Activated CD8-positive, alpha-beta memory T cell treated with anti-CD3 and anti-CD28 coated beads, Interleukin-2, amount 10 ng/mL, durations not matched to agents 7 days and 5 days (primary cell): Measurements from ENCODE around the gene MED15. TPM values are rescaled to one million over a fixed set of nuclear protein-coding genes. Genes with fewer than 3 reads are reported as not detected.
A peak's percentile ranks its signal among the peaks of the same experiment; 100 is the strongest.

Experiments used
- ATAC-seq: fragments of 150-1000 bp; cut with Tn5 transposase; one replicate; pipeline ENCODE4 v1.10.0; 2021; ENCODE audit warnings: moderate library complexity
- CTCF ChIA-PET: fragments of 350-600 bp; sonication (Branson Sonifier 250); formaldehyde crosslinking; loops from one replicate; lab custom pipeline; 2021; ENCODE audit warnings: antibody characterized with exemption; lab: Charles Lee
- DNase-seq: peaks from one replicate; pipeline ENCODE4 v3.0.0-alpha.2; 2020
- H3K27ac Mint-ChIP-seq: one replicate; pipeline ENCODE4 v1.8.0; 2021; ENCODE audit warnings: mild to moderate bottlenecking, mixed read lengths
- H3K27me3 Mint-ChIP-seq: one replicate; pipeline ENCODE4 v1.8.0; 2021; ENCODE audit warnings: mixed read lengths
- H3K36me3 Mint-ChIP-seq: one replicate; pipeline ENCODE4 v1.8.0; 2021; ENCODE audit warnings: mild to moderate bottlenecking, mixed read lengths
- H3K4me1 Mint-ChIP-seq: one replicate; pipeline ENCODE4 v1.8.0; 2021; ENCODE audit warnings: mixed read lengths
- H3K4me3 Mint-ChIP-seq: one replicate; pipeline ENCODE4 v1.8.0; 2021; ENCODE audit warnings: mild to moderate bottlenecking, moderate library complexity, mixed read lengths
- H3K9me3 Mint-ChIP-seq: one replicate; pipeline ENCODE4 v1.8.0; 2022; ENCODE audit warnings: low read depth, mixed read lengths
- total RNA-seq, 2 experiments: library from RNA; stranded (reverse); gene quantifications; one replicate each; pipeline ENCODE4 v1.2.3, GENCODE V29; 2021

MED15 gene
- total RNA-seq, 2 experiments from 2014 or later, result 145 to 179 TPM

- Mint-ChIP-seq H3K27me3 (no peaks in the 10 kb centered on the region), H3K4me3 (no peak overlapping the region), H3K27ac (no peak overlapping the region), H3K36me3 (peaks cover 38% of the 10 kb centered on the region), H3K4me1 (peaks cover 8% of the 10 kb centered on the region), H3K9me3 (no peaks in the 10 kb centered on the region)
- DNase-seq (no peak), ATAC-seq (no peak)
- CTCF ChIA-PET, result interaction anchor here (1.4 kb wide), 1 partner anchor 25 kb away, joined by 3 read pairs; no protein-coding TSS in a partner anchor
These were observed 70.2 kb downstream of the MED15 start for GRCh38 chr22:20577549-20577975.

GRCh38 chr22:20578192-20578591 lies 70.8 kb downstream of the MED15 start:
- Mint-ChIP-seq H3K9me3 (no peaks in the 10 kb centered on the region), H3K4me3 (no peak overlapping the region), H3K36me3 (peaks cover 40% of the 10 kb centered on the region), H3K27ac (no peak overlapping the region), H3K4me1 (peaks cover 8% of the 10 kb centered on the region), H3K27me3 (no peaks in the 10 kb centered on the region)
- CTCF ChIA-PET, result interaction anchor here (1.4 kb wide), 1 partner anchor 26 kb away, joined by 3 read pairs; no protein-coding TSS in a partner anchor
- ATAC-seq, result no peak
- DNase-seq, result no peak

- DNase-seq (no peak), ATAC-seq (no peak)
- Mint-ChIP-seq H3K9me3 (no peaks in the 10 kb centered on the region), H3K4me1 (peaks cover 8% of the 10 kb centered on the region), H3K27me3 (no peaks in the 10 kb centered on the region), H3K36me3 (peaks cover 35% of the 10 kb centered on the region), H3K27ac (no peak overlapping the region), H3K4me3 (no peak overlapping the region)
- CTCF ChIA-PET, result no interaction called here
These were observed 71.3 kb downstream of the MED15 start for GRCh38 chr22:20578707-20579106.

- H3K9me3 Mint-ChIP-seq, result no peaks in the 10 kb centered on the region
- ATAC-seq, result no peak
- no peaks in the 10 kb centered on the region for H3K27me3 Mint-ChIP-seq
- no peak for DNase-seq
- CTCF ChIA-PET, result interaction anchor here (1.1 to 1.4 kb wide), 3 partner anchors 10 to 28 kb away, joined by 3 to 4 read pairs (median 3); no protein-coding TSS in a partner anchor
- H3K27ac Mint-ChIP-seq, result no peak overlapping the region
- no peak overlapping the region for H3K4me3 Mint-ChIP-seq
- peaks cover 27% of the 10 kb centered on the region for H3K36me3 Mint-ChIP-seq
- H3K4me1 Mint-ChIP-seq, result peaks cover 8% of the 10 kb centered on the region
These were observed 72.1 kb downstream of the MED15 start for GRCh38 chr22:20579273-20580120.

GRCh38 chr22:20580179-20580578 lies 72.8 kb downstream of the MED15 start:
- H3K4me3 Mint-ChIP-seq, result no peak overlapping the region
- no peak for DNase-seq
- H3K27me3 Mint-ChIP-seq, result no peaks in the 10 kb centered on the region
- peaks cover 8% of the 10 kb centered on the region for H3K4me1 Mint-ChIP-seq
- H3K9me3 Mint-ChIP-seq, result no peaks in the 10 kb centered on the region
- H3K36me3 Mint-ChIP-seq, result peaks cover 21% of the 10 kb centered on the region
- no peak for ATAC-seq
- CTCF ChIA-PET, result interaction anchor here (1.1 to 1.4 kb wide), 3 partner anchors 10 to 29 kb away, joined by 3 to 4 read pairs (median 3); no protein-coding TSS in a partner anchor
- no peak overlapping the region for H3K27ac Mint-ChIP-seq

GRCh38 chr22:20580611-20581502 lies 73.4 kb downstream of the MED15 start:
- Mint-ChIP-seq H3K27ac (peak overlapping the region; percentile 28), H3K36me3 (peaks cover 23% of the 10 kb centered on the region), H3K27me3 (no peaks in the 10 kb centered on the region), H3K9me3 (no peaks in the 10 kb centered on the region), H3K4me1 (peaks cover 6% of the 10 kb centered on the region), H3K4me3 (no peak overlapping the region)
- CTCF ChIA-PET, result interaction anchor here (1.4 kb wide), 1 partner anchor 29 kb away, joined by 3 read pairs; no protein-coding TSS in a partner anchor
- ATAC-seq (no peak), DNase-seq (no peak)

GRCh38 chr22:20581503-20582170 lies 74.2 kb downstream of the MED15 start:
- DNase-seq, result no peak
- H3K4me3 Mint-ChIP-seq, result no peak overlapping the region
- H3K27me3 Mint-ChIP-seq, result no peaks in the 10 kb centered on the region
- no peak for ATAC-seq
- CTCF ChIA-PET, result interaction anchor here (0.9 kb wide), 1 partner anchor 18 kb away, joined by 3 read pairs; no protein-coding TSS in a partner anchor
- no peaks in the 10 kb centered on the region for H3K9me3 Mint-ChIP-seq
- peaks cover 23% of the 10 kb centered on the region for H3K36me3 Mint-ChIP-seq
- peak overlapping the region; percentile 28 for H3K27ac Mint-ChIP-seq
- H3K4me1 Mint-ChIP-seq, result peaks cover 1% of the 10 kb centered on the region

GRCh38 chr22:20582171-20582511 lies 74.7 kb downstream of the MED15 start:
- H3K4me3 Mint-ChIP-seq, result no peak overlapping the region
- no peak overlapping the region for H3K27ac Mint-ChIP-seq
- ATAC-seq, result no peak
- DNase-seq, result no peak
- no peaks in the 10 kb centered on the region for H3K9me3 Mint-ChIP-seq
- CTCF ChIA-PET, result interaction anchor here (0.9 kb wide), 1 partner anchor 18 kb away, joined by 3 read pairs; no protein-coding TSS in a partner anchor
- no peaks in the 10 kb centered on the region for H3K27me3 Mint-ChIP-seq
- peaks cover 21% of the 10 kb centered on the region for H3K36me3 Mint-ChIP-seq
- no peaks in the 10 kb centered on the region for H3K4me1 Mint-ChIP-seq

- CTCF ChIA-PET, result interaction anchor here (0.9 kb wide), 2 partner anchors 18 to 19 kb away, joined by 3 read pairs; no protein-coding TSS in a partner anchor
- H3K36me3 Mint-ChIP-seq, result peaks cover 17% of the 10 kb centered on the region
These were observed 75.3 kb downstream of the MED15 start for GRCh38 chr22:20582520-20583361.

GRCh38 chr22:20583471-20583922 lies 76.1 kb downstream of the MED15 start:
- Mint-ChIP-seq H3K4me3 (no peak overlapping the region), H3K4me1 (no peaks in the 10 kb centered on the region), H3K9me3 (no peaks in the 10 kb centered on the region), H3K27me3 (no peaks in the 10 kb centered on the region), H3K27ac (no peak overlapping the region), H3K36me3 (peaks cover 16% of the 10 kb centered on the region)
- DNase-seq (no peak), ATAC-seq (no peak)
- CTCF ChIA-PET, result interaction anchor here (0.9 to 1.3 kb wide), 2 partner anchors 12 to 19 kb away, joined by 3 to 5 read pairs; no protein-coding TSS in a partner anchor

More at GRCh38 chr22:20582520-20583361, 75.3 kb downstream of the MED15 start:
- ATAC-seq (no peak), DNase-seq (no peak)
- Mint-ChIP-seq H3K27ac (no peak overlapping the region), H3K4me3 (no peak overlapping the region), H3K9me3 (no peaks in the 10 kb centered on the region), H3K4me1 (no peaks in the 10 kb centered on the region), H3K27me3 (no peaks in the 10 kb centered on the region)

GRCh38 chr22:20584029-20584871 lies 76.8 kb downstream of the MED15 start:
- H3K27me3 Mint-ChIP-seq, result no peaks in the 10 kb centered on the region
- H3K9me3 Mint-ChIP-seq, result no peaks in the 10 kb centered on the region
- ATAC-seq, result no peak
- CTCF ChIA-PET, result interaction anchor here (1.3 kb wide), 1 partner anchor 13 kb away, joined by 5 read pairs; no protein-coding TSS in a partner anchor
- H3K4me3 Mint-ChIP-seq, result no peak overlapping the region
- DNase-seq, result no peak
- H3K36me3 Mint-ChIP-seq, result peaks cover 10% of the 10 kb centered on the region
- H3K4me1 Mint-ChIP-seq, result no peaks in the 10 kb centered on the region
- no peak overlapping the region for H3K27ac Mint-ChIP-seq
